HG03066 (cell line): ENCODE data around the gene FNIP2.
"Not testable (repeated sequence)": the region's sequence is repeated elsewhere in the genome, so short reads cannot be mapped to it uniquely, and the experiment has no call there.

Experiments used
- ATAC-seq: cut with Tn5 transposase; IDR thresholded peaks from one replicate; pipeline ENCODE4 v1.9.1; 2021; ENCODE audit warnings: low read depth; ENCODE audit not compliant: unreplicated experiment

FNIP2 gene

GRCh38 chr4:158861281-158861680 is 92.5 kb downstream of the FNIP2 start:
- no peak for ATAC-seq

- no peak for ATAC-seq
Observed at GRCh38 chr4:158861766-158862165, 92.9 kb downstream of the FNIP2 start.

DNA sequence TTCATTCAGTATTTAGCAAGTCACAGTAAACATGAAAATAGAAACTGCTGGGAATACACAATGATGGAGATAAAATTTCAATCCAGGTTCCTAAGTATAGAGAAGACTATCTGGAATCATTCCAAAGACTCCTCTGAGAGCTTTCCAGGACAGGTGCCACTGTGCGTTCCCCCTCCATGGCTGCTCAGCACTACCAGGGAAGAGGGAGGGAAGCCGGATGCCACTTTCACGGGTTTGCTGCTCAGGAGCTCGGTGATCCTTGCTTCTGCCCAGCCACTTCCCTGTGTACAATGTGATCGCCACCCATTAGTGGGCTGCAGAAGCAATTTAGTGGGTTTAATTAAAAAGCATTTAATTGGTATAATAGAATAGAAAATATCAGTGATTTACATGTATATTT is 94.5 kb downstream of the FNIP2 start:
- no peak for ATAC-seq

DNA sequence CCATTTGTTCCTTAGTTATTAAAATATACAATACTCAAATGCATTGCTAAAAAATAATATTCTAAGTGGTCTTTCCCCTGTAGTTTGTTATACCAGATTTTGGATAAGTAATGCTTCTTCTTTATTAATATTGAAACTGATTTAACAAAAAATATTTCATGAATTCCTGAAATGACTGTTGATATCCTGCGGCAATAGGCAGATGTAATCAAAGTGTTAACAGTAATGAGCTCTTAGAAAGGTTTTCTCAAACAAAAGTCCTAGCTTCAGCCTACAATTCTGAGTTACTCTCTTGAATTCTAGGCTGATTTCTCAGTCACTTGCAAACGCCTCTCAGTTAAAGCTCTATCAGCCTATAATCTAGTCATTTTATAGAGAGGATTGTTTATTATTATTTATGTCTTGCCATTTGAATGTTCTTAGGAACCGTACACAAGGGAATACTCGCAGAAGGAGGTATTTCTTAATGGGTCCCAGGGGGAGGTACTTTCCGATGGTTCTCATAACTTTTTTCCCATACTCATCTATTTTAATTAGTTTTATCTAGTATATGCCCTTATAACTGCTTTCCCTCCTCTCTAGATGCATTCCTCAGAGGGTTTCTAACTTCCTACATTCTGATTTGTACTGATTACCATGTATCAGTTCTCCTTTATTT is 96.8 kb downstream of the FNIP2 start:
- no peak for ATAC-seq

GRCh38 chr4:158869001-158869400 is 100.2 kb downstream of the FNIP2 start:
- ATAC-seq = no peak

DNA sequence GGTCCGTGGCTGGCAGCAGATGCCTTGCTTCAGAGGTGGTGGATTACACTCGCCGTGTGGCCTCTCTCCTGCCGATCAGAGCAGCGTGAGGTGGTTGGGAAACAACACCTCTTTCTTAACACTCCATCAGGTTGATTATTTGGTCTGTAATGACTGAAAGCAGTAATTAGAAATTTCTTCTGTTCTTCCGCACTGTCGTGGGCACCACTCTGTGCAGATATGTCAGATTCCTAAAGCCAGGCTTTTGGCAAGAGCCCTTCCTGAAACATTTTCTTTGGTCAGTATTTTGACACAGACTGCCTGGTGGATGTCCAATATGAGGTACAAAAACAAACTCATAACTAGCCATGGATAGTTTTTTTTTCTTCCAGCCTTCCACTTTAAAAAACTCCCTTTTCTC is 100.9 kb downstream of the FNIP2 start:
- ATAC-seq = no peak

- no peak for ATAC-seq
Observed at GRCh38 chr4:158870282-158870625, 101.4 kb downstream of the FNIP2 start.

GRCh38 chr4:158870626-158871334 is 102.0 kb downstream of the FNIP2 start:
- ATAC-seq = no peak

DNA sequence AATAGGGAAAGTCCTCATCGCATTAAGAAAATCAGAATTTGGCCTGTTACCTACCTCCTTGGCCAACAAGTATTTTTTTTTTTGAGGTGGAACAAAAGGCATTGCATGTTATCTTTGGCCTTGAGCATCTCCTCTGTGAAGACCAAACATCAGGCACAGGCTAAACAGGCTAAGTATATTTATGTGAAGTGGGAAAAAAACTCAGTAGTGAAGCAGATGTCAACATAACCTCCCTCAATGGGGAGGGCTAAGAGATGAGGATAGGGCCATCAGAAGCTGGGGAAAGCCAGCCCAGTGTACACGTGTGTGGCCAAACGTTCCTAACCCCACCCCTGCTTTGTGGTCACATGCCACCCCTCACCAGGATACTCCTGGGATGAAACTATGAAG is 102.5 kb downstream of the FNIP2 start:
- no peak for ATAC-seq

DNA sequence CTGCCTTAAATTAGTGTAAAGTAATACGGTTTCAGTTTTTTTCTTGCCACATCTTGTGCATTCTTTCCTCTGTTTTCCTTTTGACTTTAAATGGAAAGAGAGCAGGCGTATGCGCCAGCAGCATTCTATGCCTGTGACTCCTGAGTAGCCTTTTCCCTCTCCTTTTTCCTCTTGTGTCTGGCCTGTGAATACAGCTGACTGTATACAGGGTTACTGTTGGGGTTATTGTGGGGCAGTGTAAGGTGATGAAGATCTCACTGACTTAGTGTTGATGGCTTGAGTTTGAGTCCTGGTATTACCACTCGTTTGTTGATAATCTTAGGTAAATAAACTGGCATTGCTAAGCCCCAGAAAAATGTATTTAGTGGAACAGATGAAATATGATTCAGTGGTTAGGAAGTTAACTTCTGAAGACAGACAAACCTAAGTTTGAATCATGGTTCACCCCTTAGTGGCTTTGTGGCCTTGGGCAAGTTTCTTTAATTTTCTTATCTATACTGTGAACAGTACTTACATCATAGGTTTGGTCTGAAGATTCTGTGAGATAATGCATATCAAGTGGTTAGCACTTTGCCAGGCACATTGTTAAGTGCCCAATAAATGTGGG is 105.1 kb downstream of the FNIP2 start:
- no peak for ATAC-seq

- ATAC-seq = no peak
Observed at GRCh38 chr4:158875026-158875425, 106.2 kb downstream of the FNIP2 start.

GRCh38 chr4:158875455-158875854 is 106.6 kb downstream of the FNIP2 start:
- ATAC-seq = no peak

- no peak for ATAC-seq
Observed at GRCh38 chr4:158877069-158877468, 108.2 kb downstream of the FNIP2 start.

GRCh38 chr4:158882142-158882541 is 113.3 kb downstream of the FNIP2 start:
- ATAC-seq = not testable (repeated sequence)

GRCh38 chr4:158884280-158884679 is 115.5 kb downstream of the FNIP2 start:
- no peak for ATAC-seq

DNA sequence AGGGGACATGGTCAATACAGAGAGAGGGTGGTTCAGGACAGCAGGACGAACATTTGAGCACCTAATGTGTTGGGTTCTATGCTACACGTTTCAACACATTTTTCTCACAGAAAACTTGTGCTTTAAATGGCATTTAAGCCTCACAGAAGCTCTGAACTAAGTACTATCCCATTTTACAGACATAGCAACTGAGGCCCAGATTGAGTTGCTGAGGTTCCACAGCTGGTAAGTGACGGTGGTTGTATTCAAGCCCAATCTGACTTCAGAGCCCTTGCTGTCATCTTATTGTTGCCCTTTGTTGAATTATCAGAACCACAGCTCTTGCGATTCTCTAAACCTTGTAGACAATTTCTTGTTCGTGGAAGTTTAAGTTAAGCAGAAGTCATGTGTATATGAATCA is 116.7 kb downstream of the FNIP2 start:
- ATAC-seq = no peak

- ATAC-seq = no peak
Observed at GRCh38 chr4:158890294-158890693, 121.5 kb downstream of the FNIP2 start.

DNA sequence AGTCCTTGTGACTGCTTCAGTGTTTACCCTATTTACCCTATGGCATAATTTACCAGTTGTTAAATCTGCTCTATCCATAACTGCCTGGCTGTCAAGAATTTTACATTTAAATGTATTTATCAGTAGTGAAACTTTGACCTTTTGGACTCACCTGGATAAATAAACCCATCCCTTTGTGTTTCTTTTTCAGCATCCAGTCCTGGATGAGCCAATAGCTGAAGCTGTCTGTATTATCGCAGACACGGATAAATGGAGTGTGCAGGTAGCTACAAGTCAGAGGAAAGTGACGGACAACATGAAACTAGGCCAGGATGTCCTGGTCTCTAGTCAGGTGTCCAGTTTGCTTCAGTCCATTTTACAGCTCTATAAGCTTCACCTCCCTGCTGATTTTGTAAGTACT is 122.4 kb downstream of the FNIP2 start:
- ATAC-seq = no peak

DNA sequence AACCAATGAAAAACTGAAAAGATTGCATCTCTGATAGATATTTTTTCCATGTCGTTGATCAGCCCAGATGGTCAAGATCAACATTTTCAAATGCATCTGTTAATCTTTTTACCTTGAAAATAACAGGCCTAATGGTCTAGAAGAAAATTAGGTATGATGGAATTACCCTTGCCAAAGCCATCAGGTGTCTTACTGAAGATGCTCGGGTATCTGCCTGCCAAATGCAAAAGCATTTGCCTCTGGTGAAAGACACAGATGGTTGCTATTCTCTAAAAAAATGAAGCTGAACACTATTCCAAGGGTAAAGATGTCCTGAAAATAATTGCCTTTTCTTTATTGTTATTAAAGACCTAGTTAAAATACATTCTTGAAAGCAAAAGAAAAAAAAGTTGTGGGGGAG is 126.0 kb downstream of the FNIP2 start:
- no peak for ATAC-seq

DNA sequence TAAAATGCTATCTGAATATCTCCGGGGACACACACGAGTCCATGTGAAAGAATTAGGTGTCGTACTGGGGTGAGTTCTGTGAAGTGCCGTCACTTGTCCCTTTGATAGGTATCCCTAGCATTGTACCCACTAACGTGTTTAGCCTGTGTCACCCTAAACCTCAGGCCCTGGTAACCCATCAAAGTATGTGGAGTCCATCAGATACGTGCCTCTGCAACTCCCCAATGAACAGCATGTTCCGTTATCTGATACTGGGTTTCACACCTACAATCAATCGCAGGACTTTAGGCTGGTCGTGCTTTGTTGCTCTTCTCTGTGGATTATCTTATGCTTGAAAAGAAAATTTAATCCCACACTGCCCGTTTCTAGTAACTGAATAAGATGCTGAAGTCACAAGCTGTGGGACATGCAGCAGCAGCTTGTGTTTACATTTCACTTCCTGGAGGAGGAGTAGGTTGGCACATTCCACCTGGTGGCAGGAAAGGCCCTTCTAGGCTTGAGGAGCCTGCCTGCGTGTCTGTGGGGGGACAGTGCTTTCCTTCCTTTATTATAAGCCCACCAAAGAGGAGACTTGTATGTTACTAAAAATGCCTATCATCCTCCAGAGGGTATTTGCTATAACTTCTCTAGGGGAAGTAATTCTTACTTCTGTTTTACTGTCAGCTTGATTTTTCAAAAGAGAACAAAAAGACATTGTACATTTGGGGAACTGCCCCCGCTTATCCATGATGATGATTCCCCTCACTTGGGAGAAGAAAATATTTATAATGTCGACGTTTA is 127.2 kb downstream of the FNIP2 start:
- ATAC-seq = no peak

DNA sequence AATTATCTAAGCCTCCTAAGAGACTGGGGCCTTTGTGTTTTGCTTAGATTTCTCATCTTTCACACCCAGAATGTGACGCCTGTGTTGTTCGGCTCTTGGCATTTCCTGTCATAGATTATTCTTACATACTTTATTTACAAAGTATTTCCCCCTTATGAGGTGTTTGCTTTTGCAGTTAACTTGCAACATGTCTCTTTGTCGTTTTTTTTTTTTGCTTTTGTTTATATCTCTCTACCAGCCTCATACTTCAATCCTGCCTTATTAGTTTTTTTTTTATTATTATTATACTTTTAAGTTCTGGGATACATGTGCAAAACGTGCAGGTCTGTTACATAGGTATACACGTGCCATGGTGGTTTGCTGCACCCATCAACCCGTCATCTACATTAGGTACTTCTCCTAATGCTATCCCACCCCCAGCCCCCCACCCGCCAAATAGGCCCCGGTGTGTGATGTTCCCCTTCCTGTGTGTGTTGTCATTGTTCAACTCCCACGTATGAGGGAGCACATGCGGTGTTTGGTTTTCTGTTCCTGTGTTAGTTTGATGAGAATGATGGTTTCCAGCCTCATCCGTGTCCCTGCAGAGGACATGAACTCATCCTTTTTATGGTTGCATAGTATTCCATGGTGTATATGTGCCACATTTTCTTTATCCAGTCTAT is 127.9 kb downstream of the FNIP2 start:
- ATAC-seq = not testable (repeated sequence)
